NCI-H526 (cell line): ENCODE results near the gene TREM2.

Experiments used
- DNase-seq, 2 experiments: peaks; one replicate each; lab custom pipeline; 2025; lab: John Stamatoyannopoulos, UW

Gene TREM2

DNA sequence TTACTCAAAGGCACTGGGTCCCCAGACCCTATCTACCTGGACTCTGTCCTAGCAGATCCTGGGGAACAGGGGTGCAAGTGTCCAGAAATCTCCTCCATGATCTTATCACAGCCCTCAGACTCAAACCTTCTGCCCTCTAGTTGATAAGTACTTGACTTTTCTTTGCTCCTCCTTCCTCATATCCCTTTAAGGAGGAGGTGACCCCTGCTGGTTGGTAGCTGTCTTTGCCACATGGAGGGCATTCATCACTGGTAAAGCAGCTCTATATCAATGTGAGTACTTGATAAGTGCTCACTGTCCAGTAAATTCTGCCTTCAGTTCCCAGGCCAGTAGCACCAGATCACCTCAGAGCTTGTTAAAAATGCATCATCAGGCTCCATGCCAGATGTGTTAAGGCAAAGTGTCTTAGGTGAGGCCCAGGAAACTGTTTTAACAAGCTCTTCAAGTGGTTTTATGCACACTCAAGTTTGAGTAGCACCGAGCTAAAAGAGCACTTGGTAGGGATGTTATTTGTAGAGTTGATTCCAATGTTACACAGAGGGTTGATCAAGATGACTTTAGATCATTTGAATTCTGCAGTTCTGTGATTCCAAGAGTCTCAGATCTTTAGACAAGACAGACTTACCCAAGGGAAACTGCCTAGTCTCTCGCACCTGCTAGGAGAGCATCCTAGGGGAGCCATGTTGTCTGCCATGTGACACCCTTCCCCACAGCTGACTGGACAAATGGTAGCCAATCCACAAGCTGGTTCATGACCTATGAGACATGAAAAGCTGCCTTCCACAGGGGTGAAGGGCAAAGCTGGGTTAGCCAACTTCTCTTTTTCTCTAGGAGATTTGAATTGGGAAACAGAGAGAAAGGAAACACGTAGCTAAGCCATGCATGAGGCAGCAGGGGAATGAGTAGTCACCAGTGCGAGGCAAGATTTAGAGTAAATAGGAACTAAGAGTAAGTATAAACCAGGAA is 19.4 kb upstream of the TREM2 start:
- DNase-seq = peak; percentile 45 to 80

- DNase-seq = no peak
These were observed 18.6 kb upstream of the TREM2 start for GRCh38 chr6:41181566-41181965.

GRCh38 chr6:41179163-41179562 is 16.2 kb upstream of the TREM2 start:
- no peak for DNase-seq

DNA sequence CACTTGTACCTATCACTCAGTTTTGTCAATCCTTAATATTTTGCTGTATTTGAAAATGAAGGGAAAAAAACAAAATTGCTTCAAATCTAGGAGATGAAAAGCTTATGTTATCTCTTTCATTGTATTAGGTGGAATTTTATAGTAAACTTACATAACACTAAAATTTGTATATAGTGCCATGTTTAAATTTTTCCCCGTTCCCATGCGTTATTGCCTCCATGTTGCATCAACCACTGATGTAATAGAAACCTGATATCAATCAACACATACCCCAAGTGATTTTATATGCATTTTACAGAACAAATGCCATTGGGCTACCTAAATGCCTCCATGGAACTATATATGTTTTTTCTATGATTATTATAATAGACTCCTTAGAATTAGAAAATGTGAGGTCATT is 14.8 kb upstream of the TREM2 start:
- no peak for DNase-seq

- no peak for DNase-seq
These were observed 14.4 kb upstream of the TREM2 start for GRCh38 chr6:41177287-41177686.

GRCh38 chr6:41176189-41176588 is 13.3 kb upstream of the TREM2 start:
- DNase-seq = no peak

GRCh38 chr6:41175084-41175483 is 12.2 kb upstream of the TREM2 start:
- DNase-seq = no peak

DNA sequence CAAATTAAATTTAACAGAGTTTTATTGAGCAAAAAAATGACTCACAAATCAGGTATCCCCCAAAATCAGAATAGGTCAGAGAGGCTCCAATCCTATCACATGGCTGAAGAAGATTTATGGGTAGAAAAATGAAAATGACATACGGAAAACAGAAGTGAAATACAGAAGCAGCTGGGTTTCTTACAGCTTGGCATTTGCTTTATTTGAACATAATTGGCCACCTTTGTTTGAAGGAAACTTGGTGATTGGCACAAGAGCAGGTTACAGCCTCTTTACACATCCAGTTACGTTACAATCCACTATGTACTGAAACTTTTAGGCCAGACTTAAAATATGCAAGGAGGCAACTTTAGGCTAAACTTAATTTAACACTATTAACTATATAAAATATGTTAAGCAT is 11.7 kb upstream of the TREM2 start:
- DNase-seq = no peak

GRCh38 chr6:41171908-41172307 is 9.0 kb upstream of the TREM2 start:
- no peak for DNase-seq

- DNase-seq = no peak
These were observed 7.7 kb upstream of the TREM2 start for GRCh38 chr6:41170547-41171160.

GRCh38 chr6:41167173-41167963 is 4.5 kb upstream of the TREM2 start:
- no peak for DNase-seq

GRCh38 chr6:41164551-41165120 is 1.7 kb upstream of the TREM2 start:
- DNase-seq = no peak

- no peak for DNase-seq
These were observed 452 bp upstream of the TREM2 start for GRCh38 chr6:41163419-41163717.

- no peak for DNase-seq
These were observed 914 bp downstream of the TREM2 start for GRCh38 chr6:41161851-41162552.

GRCh38 chr6:41161380-41161779 is 1.5 kb downstream of the TREM2 start:
- DNase-seq = no peak

- DNase-seq = no peak
These were observed 2.0 kb downstream of the TREM2 start for GRCh38 chr6:41160933-41161332.

GRCh38 chr6:41159415-41160082 is 3.4 kb downstream of the TREM2 start:
- DNase-seq = peak in 1 of 2 experiments; percentile 3

DNA sequence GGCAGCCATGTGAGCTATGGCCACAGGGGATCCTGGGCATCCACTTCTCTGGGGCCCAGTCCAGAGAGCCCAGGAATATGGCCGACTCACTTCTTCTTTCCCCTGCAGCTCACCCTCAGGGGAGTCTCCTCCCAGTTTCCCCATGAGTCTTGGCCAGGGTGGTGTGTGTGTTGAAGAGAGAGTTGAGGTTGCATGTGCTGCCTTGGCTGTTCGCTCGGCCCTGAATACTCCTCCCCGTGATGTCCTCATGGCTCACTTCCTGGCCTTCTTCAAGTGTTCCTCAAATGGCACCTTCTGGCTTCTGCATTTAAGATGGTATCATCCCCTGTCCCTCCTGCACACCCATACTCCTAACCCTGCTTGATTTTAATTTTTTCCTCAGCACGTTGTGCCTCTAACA is 5.6 kb downstream of the TREM2 start:
- DNase-seq = no peak

DNA sequence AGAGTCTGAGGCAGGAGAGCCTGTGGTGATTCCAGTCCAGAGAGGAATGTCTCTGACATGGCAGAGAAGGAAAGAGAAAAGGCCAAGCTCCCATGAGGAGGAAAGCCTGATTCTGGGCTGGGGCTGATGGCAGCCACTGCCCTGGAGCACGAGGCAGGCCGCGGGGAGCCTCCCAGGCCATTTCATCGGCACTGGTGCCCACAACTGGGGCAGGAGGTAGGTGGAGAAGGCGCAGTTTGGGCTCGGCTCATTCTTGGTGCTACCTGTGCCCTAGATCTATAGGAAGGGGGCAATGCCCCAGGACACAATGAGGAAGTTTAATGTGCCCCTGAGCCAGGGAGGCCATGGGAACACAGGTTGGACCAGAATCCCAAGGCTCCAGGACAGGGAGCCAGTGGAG is 6.1 kb downstream of the TREM2 start:
- DNase-seq = no peak

- DNase-seq = no peak
These were observed 6.9 kb downstream of the TREM2 start for GRCh38 chr6:41156001-41156400.

GRCh38 chr6:41155132-41155805 is 7.6 kb downstream of the TREM2 start:
- DNase-seq = no peak
